GM19043 (cell line): ENCODE data around the gene SIK3.
"Not testable (repeated sequence)": the region's sequence is repeated elsewhere in the genome, so short reads cannot be mapped to it uniquely, and the experiment has no call there.

Experiments used
- ATAC-seq: cut with Tn5 transposase; IDR thresholded peaks from one replicate; pipeline ENCODE4 v1.9.1; 2021; ENCODE audit warnings: low read depth; ENCODE audit not compliant: unreplicated experiment

SIK3 gene

DNA sequence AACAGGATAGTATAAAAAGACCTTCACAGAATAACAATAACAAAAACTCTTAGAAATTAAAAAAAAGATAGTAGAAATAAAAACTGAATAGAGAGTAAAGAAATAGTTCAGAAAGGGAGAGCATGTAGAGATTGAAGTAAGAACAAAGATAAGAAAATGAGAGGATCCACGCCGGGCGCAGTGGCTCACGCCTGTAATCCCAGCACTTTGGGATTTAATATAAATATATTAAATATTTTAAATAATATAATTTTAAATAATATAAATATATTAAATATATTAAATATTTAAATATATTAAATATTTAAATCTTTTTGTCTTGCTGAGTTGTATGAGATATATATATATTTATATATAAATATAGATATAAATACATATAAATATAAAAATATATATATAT lies 286.1 kb downstream of the SIK3 start:
- ATAC-seq = no peak

DNA sequence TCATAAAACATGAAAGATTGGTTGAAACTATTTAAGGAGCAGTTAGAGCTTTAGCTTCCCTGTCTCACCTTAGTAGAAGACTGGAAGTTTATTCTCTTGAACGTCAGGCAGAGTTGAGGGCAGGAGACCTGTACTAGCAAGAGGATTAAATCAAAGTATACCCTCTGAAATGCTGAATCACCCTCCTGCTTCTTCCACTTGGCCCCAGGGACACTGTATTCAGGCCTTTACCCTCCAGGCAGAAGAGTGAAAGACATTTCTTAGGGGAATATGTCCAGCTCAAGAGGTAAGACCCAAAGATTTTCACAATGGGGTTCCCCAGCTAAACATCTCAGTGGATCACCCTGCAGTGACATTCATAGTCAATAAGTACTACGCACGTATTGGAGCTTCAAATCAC lies 287.0 kb downstream of the SIK3 start:
- no peak for ATAC-seq

DNA sequence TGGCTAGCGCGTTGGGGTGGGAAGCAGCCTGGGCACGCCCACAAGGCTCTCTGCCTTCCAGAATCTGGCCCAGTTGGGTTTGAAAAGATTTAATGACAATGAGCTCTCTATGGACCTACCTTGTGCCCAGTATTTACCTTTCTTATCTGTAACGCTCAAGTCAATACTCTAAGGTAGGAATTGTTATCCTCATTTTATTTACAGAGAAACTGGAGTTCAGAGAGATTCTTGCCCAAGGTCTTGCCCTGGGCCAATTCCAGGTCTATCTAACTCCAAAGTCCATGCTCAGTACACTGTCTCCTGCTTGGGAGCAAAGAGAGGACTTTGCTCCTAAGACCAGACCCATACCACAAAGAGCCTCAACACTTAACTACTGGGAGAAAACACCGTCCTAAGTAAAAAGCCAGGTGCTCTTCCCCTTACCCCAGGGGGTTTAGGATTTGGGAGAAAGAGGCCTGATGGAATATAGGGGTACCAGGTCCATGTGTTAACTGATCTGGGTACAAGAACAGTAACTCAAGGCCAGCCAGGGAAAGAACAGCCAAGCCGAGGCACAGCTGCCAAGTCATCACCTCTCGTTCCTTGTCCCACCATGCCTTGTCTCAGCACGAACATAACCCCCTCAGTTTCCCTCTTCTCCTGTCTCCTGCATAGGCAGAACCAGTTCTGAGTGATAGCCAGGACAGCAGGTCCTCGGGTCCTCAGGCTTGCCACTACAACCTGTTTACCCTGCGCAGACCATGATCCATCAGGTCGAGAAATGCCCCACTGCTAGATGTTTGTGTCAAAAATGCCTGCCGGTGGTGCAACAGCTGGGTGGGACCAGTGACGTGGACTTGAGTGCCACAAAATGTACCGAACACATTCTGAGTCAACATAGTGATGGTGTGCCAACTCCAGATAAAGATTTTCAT lies 289.7 kb downstream of the SIK3 start:
- ATAC-seq = no peak

DNA sequence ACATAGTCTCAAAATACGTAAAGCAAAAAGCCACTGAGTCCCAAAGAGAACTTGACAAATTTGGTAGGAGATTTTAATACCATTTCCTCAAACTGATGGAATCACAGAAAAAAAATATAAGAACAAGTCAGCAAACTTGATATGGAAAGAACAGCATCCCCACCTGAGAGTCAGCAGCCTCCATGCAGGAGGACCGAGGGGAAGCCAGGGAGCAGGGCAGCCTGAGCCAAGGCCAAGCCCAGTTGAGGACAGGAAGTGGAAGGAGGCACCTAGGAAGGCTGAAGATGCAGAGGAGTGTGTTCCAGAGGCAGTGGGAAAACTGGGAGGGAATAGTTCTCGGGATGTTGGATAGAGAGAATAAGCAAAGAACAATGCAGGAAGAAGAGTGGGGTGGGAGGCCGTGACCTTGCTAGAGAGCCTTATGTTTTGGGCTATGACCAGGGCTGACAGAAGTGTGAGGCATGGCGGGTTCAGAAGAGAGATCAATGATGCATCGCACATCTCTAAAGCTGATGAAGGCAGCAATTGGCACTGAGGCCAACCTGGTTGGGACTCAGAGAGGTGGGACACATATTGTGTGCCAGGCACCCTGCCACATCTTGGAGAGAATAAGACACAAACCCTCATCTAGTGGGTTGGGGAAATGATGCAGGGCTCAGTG lies 290.5 kb downstream of the SIK3 start:
- no peak for ATAC-seq

DNA sequence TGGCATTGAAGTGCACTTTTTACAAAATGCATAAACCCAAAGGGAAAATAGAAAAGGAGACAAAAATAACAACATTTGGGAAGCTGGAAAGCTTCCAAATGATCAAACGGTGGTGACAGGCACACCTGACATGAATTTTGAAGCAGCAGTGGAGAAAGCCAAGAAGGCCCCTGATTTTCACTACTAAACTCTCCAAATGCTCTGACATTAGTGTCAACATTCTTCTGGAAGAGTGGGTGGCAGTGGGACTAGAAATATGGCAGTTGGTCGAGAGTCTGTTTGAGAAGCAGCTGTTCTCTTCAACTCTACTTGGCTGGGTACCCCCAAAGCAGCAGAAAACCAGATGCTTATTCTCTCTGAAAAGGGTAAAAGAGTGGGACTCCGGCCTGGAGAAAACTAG lies 294.2 kb downstream of the SIK3 start:
- ATAC-seq = no peak

DNA sequence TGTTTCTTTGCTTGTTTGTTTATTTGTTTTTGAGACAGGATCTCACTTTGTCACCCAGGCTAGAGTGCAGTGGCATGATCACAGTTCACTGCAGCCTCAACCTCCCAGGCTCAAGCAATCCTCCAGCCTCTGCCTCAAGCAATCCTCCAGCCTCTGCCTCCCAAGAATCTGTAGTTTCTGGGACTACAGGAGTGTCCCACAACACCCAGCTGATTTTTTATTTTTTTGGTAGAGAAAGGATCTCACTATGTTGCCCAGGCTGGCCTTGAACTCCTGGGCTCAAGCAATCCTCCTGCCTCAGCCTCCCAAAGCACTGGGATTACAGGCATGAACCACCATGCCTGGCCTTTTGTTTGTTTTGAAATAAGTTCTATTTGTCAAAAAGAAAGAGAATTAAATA lies 296.6 kb downstream of the SIK3 start:
- ATAC-seq = not testable (repeated sequence)

DNA sequence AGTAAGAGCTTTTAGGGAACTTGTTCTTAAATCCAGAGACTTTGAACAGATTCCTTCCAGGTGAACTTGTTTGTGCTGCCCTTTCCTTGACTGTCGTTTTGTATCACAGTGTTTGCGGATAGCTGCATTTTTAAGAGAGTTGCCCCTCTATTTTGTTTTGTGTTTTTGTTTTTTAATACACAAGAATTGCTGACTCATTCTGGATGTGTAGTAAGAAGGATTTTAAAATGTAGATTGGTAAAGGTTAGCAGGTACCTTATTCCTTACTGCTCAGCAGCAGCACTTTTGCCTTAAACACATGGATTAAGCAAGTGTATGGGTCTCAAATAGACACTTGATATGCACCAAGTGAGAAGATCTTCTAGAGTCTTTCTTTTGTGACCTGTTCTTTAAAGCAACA lies 297.6 kb downstream of the SIK3 start:
- ATAC-seq = no peak

DNA sequence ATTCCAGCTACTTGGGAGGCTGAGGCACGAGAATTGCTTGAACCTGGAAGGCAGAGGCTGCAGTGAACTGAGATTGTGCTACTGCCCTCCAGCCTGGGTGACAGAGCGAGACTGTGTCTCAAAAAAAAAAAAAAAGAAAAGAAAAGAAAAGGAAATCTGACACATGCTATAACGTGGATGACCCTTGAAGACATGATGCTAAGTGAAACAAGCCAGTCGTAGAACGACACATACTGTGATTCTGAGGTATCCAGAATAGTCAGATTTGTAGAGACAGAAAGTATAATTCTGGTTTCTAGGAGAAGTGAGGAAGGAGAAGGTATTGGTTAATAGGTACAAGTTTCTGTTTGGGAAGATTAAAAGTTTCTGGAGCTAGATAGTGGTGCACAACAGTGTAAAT lies 299.9 kb downstream of the SIK3 start:
- no peak for ATAC-seq

DNA sequence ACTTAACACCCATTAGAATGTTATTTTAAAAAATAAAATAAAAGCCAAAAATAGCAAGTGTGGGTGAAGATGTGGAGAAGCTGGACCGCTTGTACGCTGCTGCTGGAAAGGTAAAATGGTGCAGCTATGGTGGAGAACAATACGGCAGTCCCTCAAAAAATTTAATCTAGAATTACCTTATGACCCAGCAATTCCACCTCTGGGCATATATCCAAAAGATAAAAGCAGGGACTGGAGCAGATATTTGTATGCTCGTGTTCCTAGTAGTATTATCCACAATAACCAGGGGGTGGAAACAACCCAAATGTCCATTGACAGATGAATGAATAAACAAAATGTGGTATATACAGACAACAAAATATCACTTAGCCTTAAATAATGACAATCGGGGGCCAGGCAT lies 300.4 kb downstream of the SIK3 start:
- ATAC-seq = no peak

DNA sequence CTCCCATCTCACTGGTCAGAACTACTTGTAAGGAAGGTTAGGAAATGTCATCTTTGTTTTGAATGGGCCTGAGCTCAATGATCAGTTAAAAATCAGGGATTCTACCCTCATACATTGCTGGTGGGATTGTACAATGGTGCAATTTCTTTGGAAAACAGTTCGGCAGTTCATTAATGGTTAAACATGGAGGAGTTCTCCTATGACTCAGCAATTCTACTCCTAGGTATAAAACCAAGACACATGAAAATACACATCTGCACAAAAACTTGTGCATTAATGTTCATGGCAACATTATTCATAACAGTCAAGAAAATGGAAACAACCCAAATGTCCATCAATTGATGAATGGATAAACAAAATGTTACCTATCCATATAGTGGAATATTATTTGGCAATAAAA lies 301.7 kb downstream of the SIK3 start:
- ATAC-seq = no peak

DNA sequence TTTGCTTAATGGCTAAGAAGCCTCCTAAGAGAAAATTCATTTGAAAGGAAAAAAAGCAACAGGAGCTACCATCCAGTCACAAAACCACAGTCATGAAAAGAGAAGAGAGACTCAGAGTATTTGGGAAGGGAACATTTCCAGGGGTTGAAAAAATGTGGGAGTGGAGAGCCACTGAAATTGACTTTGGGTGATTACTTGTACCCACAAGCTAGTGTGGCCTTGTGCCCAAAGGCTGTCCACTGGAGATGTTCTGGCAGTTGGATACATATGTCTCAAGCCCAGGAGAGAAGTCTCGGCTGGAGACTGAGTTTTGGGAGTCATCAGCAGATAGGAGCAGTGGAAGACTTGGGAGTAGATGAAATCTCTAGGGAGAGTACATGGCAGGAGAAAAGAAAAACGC lies 303.4 kb downstream of the SIK3 start:
- no peak for ATAC-seq

DNA sequence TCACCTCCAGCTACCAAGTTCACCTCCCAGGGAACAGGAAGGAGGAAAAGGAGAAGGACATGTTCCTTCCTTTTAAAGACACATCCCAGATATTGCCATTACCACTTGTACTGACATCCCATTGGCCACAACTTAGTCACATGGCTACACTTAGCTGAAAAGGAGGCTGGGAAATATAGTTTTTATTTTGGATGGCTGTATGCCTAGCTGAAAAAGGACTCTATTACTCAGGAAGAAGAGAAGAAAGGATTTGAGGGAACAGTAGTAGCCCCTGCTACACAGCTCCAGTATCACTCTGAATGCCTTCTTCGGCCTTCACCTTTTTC lies 304.5 kb downstream of the SIK3 start:
- ATAC-seq = no peak
